ENCODE measurements around the gene CUEDC1.

GRCh38 chr17:57869617-57870282 is 85.5 kb downstream of the CUEDC1 start:
- TF ChIP-seq CTCF (conservative IDR thresholded peaks at IDR 0.05 in 1 of 2, IDR thresholded peaks at IDR 0.05 in 1 of 2; ENCODE audit: extremely low read depth in 1 of 2, insufficient read depth in 1 of 2, low read depth in 1 of 2, low read length in 2 of 2) (no peak), EZH2 (IDR thresholded peaks at IDR 0.05; ENCODE audit: borderline replicate concordance, low read length) (no peak)
